Anterior cingulate cortex (tissue), 58 donors: Measurements from ENCODE around the gene KIF26A.

Source experiments
- DNase-seq, 58 donors: peaks; one replicate each; lab custom pipeline; 2025; lab: John Stamatoyannopoulos, UW

The KIF26A gene

DNA sequence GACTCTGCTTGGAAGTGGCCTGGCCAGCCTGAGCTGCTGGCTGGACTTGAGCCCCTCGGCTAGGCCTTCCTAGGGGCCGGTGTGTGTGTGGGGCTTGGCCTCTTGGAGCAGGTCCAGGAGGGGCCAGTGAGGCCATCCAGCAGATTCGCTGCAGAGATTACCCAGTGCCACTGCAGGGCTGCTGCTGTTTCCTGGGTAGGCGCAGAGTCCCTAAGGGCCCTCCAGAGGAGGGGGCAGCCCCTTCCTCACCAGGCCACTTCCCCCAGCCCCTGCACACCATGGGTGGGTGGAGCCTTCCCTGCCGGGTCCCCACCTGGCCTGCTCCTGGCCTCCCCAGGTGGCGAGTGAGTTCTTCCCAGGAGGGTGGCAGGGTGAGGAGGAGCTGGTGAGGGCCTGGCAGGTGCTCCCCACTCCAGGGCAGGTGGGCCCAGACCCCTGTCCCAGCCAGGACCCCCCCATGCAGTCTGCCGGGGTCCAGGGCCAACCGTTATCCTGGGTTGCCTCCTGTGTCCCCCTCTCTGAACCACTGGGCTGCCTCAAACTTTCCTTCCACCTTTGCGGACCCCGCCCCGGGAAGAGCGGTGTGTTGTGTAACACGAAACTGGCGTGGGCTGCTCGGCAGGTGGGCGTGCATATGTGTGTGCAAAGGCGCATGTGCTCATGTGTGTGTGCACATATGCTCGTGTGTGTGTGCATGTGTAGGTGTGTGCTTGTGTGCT is 27.7 kb upstream of the KIF26A start:
- no peak for DNase-seq

GRCh38 chr14:104111301-104112112 is 26.9 kb upstream of the KIF26A start:
- DNase-seq: no peak

- DNase-seq: no peak
These were observed 26.3 kb upstream of the KIF26A start for GRCh38 chr14:104112113-104112505.

GRCh38 chr14:104112609-104113571 is 25.5 kb upstream of the KIF26A start:
- no peak for DNase-seq

GRCh38 chr14:104113631-104114420 is 24.6 kb upstream of the KIF26A start:
- DNase-seq: no peak

- no peak for DNase-seq
These were observed 23.8 kb upstream of the KIF26A start for GRCh38 chr14:104114421-104115130.

GRCh38 chr14:104115131-104115600 is 23.2 kb upstream of the KIF26A start:
- no peak for DNase-seq

- DNase-seq: no peak
These were observed 22.6 kb upstream of the KIF26A start for GRCh38 chr14:104115691-104116287.

- no peak for DNase-seq
These were observed 22.1 kb upstream of the KIF26A start for GRCh38 chr14:104116288-104116755.

DNA sequence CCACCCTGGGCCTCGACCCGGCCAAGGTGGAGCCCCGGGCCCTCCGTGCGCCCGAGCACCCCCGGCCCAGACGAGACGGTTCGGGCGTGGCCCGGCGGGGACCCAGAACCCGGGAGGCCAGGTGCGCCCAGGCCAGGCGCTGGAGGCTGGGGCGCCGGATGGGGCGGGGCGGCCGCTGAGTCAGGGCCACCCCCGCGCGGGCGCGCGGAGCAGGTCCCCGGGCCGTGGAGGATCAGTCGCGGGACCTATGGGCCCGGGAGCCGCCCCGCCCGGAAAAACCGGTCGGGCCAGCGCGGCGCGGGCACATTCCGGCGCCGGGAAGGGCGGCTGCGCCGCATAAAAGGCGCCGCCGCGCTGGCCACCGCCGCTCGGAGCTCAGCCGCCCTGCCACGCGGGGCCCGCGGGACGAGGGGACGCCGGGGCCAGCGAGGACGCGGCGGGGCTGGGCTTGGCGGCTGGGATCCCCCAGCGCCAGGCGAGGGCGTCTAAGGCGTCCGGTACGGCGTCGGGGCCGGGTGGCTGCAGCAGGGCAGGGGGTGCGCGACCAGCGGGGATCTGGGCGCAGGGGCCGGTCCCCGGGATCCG is 21.5 kb upstream of the KIF26A start:
- DNase-seq: no peak

GRCh38 chr14:104117341-104118005 is 20.9 kb upstream of the KIF26A start:
- DNase-seq: no peak

DNA sequence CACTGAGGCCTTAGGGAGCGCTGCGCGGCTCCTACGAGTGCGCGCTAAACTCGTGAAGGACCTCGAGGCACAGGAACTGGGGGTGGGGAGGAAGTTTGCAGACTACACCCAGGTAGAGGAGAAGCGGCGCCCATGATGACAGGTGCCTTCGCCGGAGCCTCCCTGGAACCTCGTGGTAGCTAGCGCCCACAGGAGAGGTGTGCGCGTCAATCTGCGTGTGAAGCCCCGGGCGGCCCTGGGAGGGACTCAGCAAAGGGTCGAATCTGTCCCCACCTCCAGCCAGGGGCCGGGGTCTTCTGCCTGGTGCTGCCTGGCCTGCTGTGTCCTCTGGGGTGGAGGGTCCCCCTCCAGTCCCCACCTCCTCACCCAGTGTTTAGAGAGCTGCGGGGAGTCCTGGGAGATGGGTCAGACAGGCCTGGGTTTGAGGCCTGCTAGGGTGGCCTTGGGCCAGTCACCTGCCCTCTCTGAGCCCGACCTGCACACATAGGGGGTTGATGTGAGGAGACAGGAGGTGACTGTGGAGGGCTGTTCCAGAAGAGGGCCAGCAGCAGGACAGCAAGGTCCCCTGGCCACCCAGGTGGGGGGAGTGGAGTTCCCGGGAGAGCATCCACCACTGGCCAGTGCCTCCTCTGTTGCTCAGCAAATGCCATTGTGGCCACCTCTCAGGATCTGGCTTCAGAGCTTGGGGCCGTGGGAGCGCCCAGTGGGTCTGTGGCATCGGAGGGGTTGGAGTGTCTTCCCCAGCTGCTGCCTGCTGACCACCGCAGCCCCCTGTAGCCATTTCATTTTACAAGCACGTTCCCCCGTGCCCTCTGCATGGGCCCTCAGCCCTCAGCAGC is 20.2 kb upstream of the KIF26A start:
- DNase-seq: no peak

GRCh38 chr14:104119119-104119487 is 19.3 kb upstream of the KIF26A start:
- DNase-seq: no peak

GRCh38 chr14:104119488-104120251 is 18.7 kb upstream of the KIF26A start:
- no peak for DNase-seq

- peak in 3 of 58 donors; percentile 25 to 65 (median 29) for DNase-seq
These were observed 18.1 kb upstream of the KIF26A start for GRCh38 chr14:104120281-104120741.

DNA sequence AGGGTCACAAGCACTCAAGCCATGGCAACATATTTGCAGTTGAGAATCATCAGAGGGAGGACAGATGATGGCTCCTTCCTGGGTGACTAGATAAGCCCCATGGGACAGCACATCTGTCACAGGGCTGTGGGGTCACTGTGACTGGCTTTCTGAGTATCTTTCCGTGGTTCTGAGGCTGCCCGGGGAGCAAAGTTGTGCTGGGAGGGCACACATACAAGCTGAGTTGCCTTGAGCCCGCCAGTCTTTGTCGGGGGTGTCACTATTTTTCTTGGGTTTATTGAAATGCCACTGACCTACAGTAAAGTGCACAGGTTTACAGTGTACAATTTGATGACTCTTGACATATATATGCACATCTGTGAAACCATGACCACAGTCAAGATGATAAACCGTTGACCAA is 17.2 kb upstream of the KIF26A start:
- DNase-seq: no peak
